Stimulated activated CD4-positive, alpha-beta T cell treated with anti-CD3 and anti-CD28 coated beads, Interleukin-4, amount 100 ng/mL, for 1 hour (primary cell): ENCODE results near the gene CSTF1.
A peak's percentile ranks its signal among the peaks of the same experiment; 100 is the strongest.

ENCODE experiments used
- DNase-seq: peaks from one replicate; pipeline ENCODE4 v3.0.0-alpha.2; 2020

CSTF1 gene

GRCh38 chr20:56392132-56392880, at the start of gene CSTF1, which contains the start of gene AURKA:
CSTF1 (plus strand) TSS chr20:56392645; CDS start chr20:56395553, 2,908 bp downstream.
AURKA (minus strand) TSS chr20:56392215; CDS start chr20:56388197, 4,018 bp downstream.
- DNase-seq, result peak; percentile 99

- DNase-seq, result no peak
Observed at GRCh38 chr20:56342783-56343182, 49.7 kb upstream of the CSTF1 start.

GRCh38 chr20:56343861-56344381, 48.5 kb upstream of the CSTF1 start:
- peak; percentile 40 for DNase-seq

- DNase-seq, result no peak
Observed at GRCh38 chr20:56345911-56346310, 46.5 kb upstream of the CSTF1 start.

- no peak for DNase-seq
Observed at GRCh38 chr20:56347628-56348304, 44.7 kb upstream of the CSTF1 start.

- DNase-seq, result no peak
Observed at GRCh38 chr20:56348305-56348693, 44.1 kb upstream of the CSTF1 start.

- DNase-seq, result no peak
Observed at GRCh38 chr20:56348746-56349145, 43.7 kb upstream of the CSTF1 start.

- DNase-seq, result no peak
Observed at GRCh38 chr20:56350842-56351241, 41.6 kb upstream of the CSTF1 start.

GRCh38 chr20:56352345-56353055, 39.9 kb upstream of the CSTF1 start:
- DNase-seq, result no peak

- DNase-seq, result no peak
Observed at GRCh38 chr20:56353356-56353755, 39.1 kb upstream of the CSTF1 start.

- DNase-seq, result no peak
Observed at GRCh38 chr20:56358070-56358469, 34.4 kb upstream of the CSTF1 start.

- peak; percentile 79 for DNase-seq
Observed at GRCh38 chr20:56358600-56359211, 33.7 kb upstream of the CSTF1 start, which contains the start of gene FAM210B. FAM210B (plus strand) TSS chr20:56358974; CDS start chr20:56359006, 32 bp downstream.

GRCh38 chr20:56359212-56360132, 33.0 kb upstream of the CSTF1 start:
- DNase-seq, result peak; percentile 14

GRCh38 chr20:56360133-56360907, 32.1 kb upstream of the CSTF1 start:
- DNase-seq, result no peak

- no peak for DNase-seq
Observed at GRCh38 chr20:56360908-56361205, 31.6 kb upstream of the CSTF1 start.

GRCh38 chr20:56361900-56362299, 30.5 kb upstream of the CSTF1 start:
- no peak for DNase-seq

GRCh38 chr20:56362833-56363413, 29.5 kb upstream of the CSTF1 start:
- no peak for DNase-seq

GRCh38 chr20:56363491-56363890, 29.0 kb upstream of the CSTF1 start:
- no peak for DNase-seq

- DNase-seq, result no peak
Observed at GRCh38 chr20:56368351-56369134, 23.9 kb upstream of the CSTF1 start.

GRCh38 chr20:56369179-56369578, 23.3 kb upstream of the CSTF1 start:
- DNase-seq, result no peak
